Panc1 (cell line): Measurements from ENCODE around the gene FGF9. TPM values are rescaled to one million over a fixed set of nuclear protein-coding genes. Genes with fewer than 3 reads are reported as not detected.
A peak's percentile ranks its signal among the peaks of the same experiment; 100 is the strongest.

ENCODE experiments used
- ATAC-seq: fragments of 200-7000 bp; cut with Tn5 transposase; 2 replicates; pipeline ENCODE4 v1.9.1; 2020; ENCODE audit warnings: mild to moderate bottlenecking, moderate library complexity
- BruUV-seq: library from RNA; stranded (reverse); fragments of 400-500 nt; replicated peaks from 2 replicates; lab custom pipeline; 2021; lab: Mats Ljungman, UMichigan
- CTCF ChIA-PET: fragments of 300-600 bp; sonication (Branson Sonifier 250); formaldehyde crosslinking; loops from one replicate; lab custom pipeline; 2022; ENCODE audit warnings: antibody characterized with exemption; lab: Charles Lee
- POLR2A ChIA-PET: fragments of 300-600 bp; sonication (Branson Sonifier 250); formaldehyde crosslinking; loops from one replicate; lab custom pipeline; 2022; ENCODE audit warnings: antibody characterized with exemption; lab: Charles Lee
- DNase-seq: peaks from one replicate; pipeline ENCODE4 v3.0.0-alpha.2; 2010; ENCODE audit warnings: low read depth, low spot score
- H3K27ac ChIP-seq: 2 replicates; pipeline ENCODE4 v1.5.1; 2011; ENCODE audit warnings: mild to moderate bottlenecking, low read length, inconsistent platforms
- H3K27me3 ChIP-seq: fragments of 200-500 bp; sonication (Bioruptor generic); 2 replicates; pipeline ENCODE4 v1.6.0; 2014; ENCODE audit warnings: low read length, inconsistent platforms; ENCODE audit not compliant: control insufficient read depth, insufficient read depth
- H3K36me3 ChIP-seq: fragments of 200-500 bp; sonication (Bioruptor generic); 2 replicates; pipeline ENCODE4 v1.5.1; 2014; ENCODE audit warnings: inconsistent platforms, mild to moderate bottlenecking, low read length, moderate library complexity; ENCODE audit not compliant: control insufficient read depth, insufficient read depth
- H3K4me1 ChIP-seq: 2 replicates; pipeline ENCODE4 v1.5.1; 2011; ENCODE audit warnings: inconsistent platforms, mild to moderate bottlenecking, low read length, moderate library complexity; ENCODE audit not compliant: control insufficient read depth, insufficient read depth
- H3K4me3 ChIP-seq, 2 experiments: 2 replicates each; pipeline ENCODE4 v1.5.1; 2011 to 2012; ENCODE audit warnings: low read depth in 2 of 2, low read length in 2 of 2, mild to moderate bottlenecking in 2 of 2, inconsistent platforms in 1 of 2, moderate library complexity in 1 of 2
- H3K9me3 ChIP-seq: fragments of 200-500 bp; sonication (Bioruptor generic); 2 replicates; pipeline ENCODE4 v1.5.1; 2014; ENCODE audit warnings: low read depth, mild to moderate bottlenecking, inconsistent platforms, low read length, moderate library complexity; ENCODE audit not compliant: control insufficient read depth, insufficient read depth
- CTCF ChIP-seq: fragments of 450-650 bp; IDR thresholded peaks from 2 replicates; pipeline ENCODE4 v1.5.1; 2017; ENCODE audit warnings: mild to moderate bottlenecking
- POLR2AphosphoS5 ChIP-seq: IDR thresholded peaks from 2 replicates; pipeline ENCODE4 v1.6.1; 2012; ENCODE audit warnings: mild to moderate bottlenecking, low read depth, low read length, moderate library complexity
- SIN3A ChIP-seq: IDR thresholded peaks from 2 replicates; pipeline ENCODE4 v1.6.1; 2012; ENCODE audit warnings: low read depth, mild to moderate bottlenecking, low read length, moderate library complexity, borderline replicate concordance; ENCODE audit not compliant: insufficient read depth
- TCF7L2 ChIP-seq: IDR thresholded peaks from 2 replicates; pipeline ENCODE4 v1.6.1; 2011; ENCODE audit warnings: mild to moderate bottlenecking, low read depth, low read length, inconsistent platforms
- in situ Hi-C: cut with HindIII; loops from 2 replicates; pipeline ENCODE4 v1.10.0; 2016; ENCODE audit warnings: low sequenced_read_pairs, low pct_unique_long_range_greater_than_20kb
- intact Hi-C: fragments of 100-400 bp; cut with micrococcal nuclease; formaldehyde crosslinking; loops from one replicate; pipeline ENCODE4 v1.10.0; 2022; ENCODE audit not compliant: unreplicated experiment
- total RNA-seq: library from RNA; stranded (reverse); gene quantifications from one replicate; pipeline ENCODE4 v1.2.1, GENCODE V29; 2021; ENCODE audit not compliant: unreplicated experiment
- TF ChIP-seq, protein P1 (sequence below), 2 experiments: IDR thresholded peaks; 2 replicates each; pipeline ENCODE4 v1.6.1; 2011 to 2012; ENCODE audit warnings: low read depth in 2 of 2, control low read depth in 1 of 2, low read length in 1 of 2, mild to moderate bottlenecking in 1 of 2, moderate library complexity in 1 of 2; ENCODE audit not compliant: insufficient read depth in 1 of 2

Gene FGF9
- total RNA-seq, 1 experiment from 2014 or later = not detected

GRCh38 chr13:21673539-21673788 lies 2.6 kb downstream of the FGF9 start:
- no TSS peak for BruUV-seq
- Histone ChIP-seq H3K27ac (no peak overlapping the region), H3K9me3 (no peaks in the 10 kb centered on the region), H3K4me3 (peak overlapping the region; percentile 32 to 33; a peak in 3 of 4 replicates), H3K4me1 (peaks cover 3% of the 10 kb centered on the region), H3K27me3 (peaks cover 26% of the 10 kb centered on the region), H3K36me3 (no peaks in the 10 kb centered on the region; the same call in 1 of the 2 replicates)
- CTCF ChIA-PET = no interaction called here
- TF ChIP-seq, protein P1, sequence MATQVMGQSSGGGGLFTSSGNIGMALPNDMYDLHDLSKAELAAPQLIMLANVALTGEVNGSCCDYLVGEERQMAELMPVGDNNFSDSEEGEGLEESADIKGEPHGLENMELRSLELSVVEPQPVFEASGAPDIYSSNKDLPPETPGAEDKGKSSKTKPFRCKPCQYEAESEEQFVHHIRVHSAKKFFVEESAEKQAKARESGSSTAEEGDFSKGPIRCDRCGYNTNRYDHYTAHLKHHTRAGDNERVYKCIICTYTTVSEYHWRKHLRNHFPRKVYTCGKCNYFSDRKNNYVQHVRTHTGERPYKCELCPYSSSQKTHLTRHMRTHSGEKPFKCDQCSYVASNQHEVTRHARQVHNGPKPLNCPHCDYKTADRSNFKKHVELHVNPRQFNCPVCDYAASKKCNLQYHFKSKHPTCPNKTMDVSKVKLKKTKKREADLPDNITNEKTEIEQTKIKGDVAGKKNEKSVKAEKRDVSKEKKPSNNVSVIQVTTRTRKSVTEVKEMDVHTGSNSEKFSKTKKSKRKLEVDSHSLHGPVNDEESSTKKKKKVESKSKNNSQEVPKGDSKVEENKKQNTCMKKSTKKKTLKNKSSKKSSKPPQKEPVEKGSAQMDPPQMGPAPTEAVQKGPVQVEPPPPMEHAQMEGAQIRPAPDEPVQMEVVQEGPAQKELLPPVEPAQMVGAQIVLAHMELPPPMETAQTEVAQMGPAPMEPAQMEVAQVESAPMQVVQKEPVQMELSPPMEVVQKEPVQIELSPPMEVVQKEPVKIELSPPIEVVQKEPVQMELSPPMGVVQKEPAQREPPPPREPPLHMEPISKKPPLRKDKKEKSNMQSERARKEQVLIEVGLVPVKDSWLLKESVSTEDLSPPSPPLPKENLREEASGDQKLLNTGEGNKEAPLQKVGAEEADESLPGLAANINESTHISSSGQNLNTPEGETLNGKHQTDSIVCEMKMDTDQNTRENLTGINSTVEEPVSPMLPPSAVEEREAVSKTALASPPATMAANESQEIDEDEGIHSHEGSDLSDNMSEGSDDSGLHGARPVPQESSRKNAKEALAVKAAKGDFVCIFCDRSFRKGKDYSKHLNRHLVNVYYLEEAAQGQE (IDR thresholded peaks at IDR 0.05; ENCODE audit: insufficient read depth in 1 of 2, low read depth in 2 of 2, low read length in 1 of 2) = no peak
- no peak for TF ChIP-seq CTCF
- TF ChIP-seq POLR2AphosphoS5 = no peak
- TF ChIP-seq SIN3A = no peak
- no peak for TF ChIP-seq TCF7L2
- in situ Hi-C loops (no loop called here), intact Hi-C loops (no loop called here)
- POLR2A ChIA-PET = interaction anchor here (0.7 kb wide), 1 partner anchor 62 kb away, joined by 3 read pairs; no protein-coding TSS in a partner anchor
- no peak for DNase-seq
- peak; percentile 8; the same call in 1 of the 2 replicates for ATAC-seq

- CTCF ChIA-PET = no interaction called here
- H3K27ac ChIP-seq = no peak overlapping the region
- H3K36me3 ChIP-seq = no peaks in the 10 kb centered on the region; the same call in 1 of the 2 replicates
- in situ Hi-C loops (no loop called here), intact Hi-C loops (no loop called here)
- no peak for TF ChIP-seq TCF7L2
- TF ChIP-seq SIN3A = no peak
- no peak for TF ChIP-seq CTCF
- TF ChIP-seq POLR2AphosphoS5 = no peak
- TF ChIP-seq, protein P1 (IDR thresholded peaks at IDR 0.05; ENCODE audit: insufficient read depth in 1 of 2, low read depth in 2 of 2, low read length in 1 of 2) = no peak
- no peak for DNase-seq
- H3K9me3 ChIP-seq = no peaks in the 10 kb centered on the region
- BruUV-seq = no TSS peak
- H3K4me3 ChIP-seq = peak overlapping the region; percentile 33 to 45
- peak; percentile 72 for ATAC-seq
- POLR2A ChIA-PET = no interaction called here
- H3K4me1 ChIP-seq = peaks cover 3% of the 10 kb centered on the region
- peaks cover 28% of the 10 kb centered on the region for H3K27me3 ChIP-seq
Measured at GRCh38 chr13:21673789-21674489, 3.1 kb downstream of the FGF9 start.
